T47D (cell line): Measurements from ENCODE around the gene HK1.
"Not testable (repeated sequence)": the region's sequence is repeated elsewhere in the genome, so short reads cannot be mapped to it uniquely, and the experiment has no call there.

Experiments
- DNase-seq, 2 experiments: peaks; one replicate each; pipeline versions ENCODE4 v3.0.0 to v3.0.0-alpha.2; 2011 to 2012; ENCODE audit warnings: low read depth in 1 of 2, low spot score in 1 of 2
- JUND ChIP-seq: IDR thresholded peaks from 2 replicates; pipeline ENCODE4 v1.6.1; 2012; ENCODE audit warnings: low read depth
- in situ Hi-C: cut with HindIII; loops from 2 replicates; pipeline ENCODE4 v1.10.0; 2016; ENCODE audit warnings: low sequenced_read_pairs, low pct_unique_long_range_greater_than_20kb

Gene HK1

GRCh38 chr10:69318106-69318866 lies 40.0 kb downstream of the HK1 start:
- TF ChIP-seq JUND, result no peak
- in situ Hi-C loops, result no loop called here

DNA sequence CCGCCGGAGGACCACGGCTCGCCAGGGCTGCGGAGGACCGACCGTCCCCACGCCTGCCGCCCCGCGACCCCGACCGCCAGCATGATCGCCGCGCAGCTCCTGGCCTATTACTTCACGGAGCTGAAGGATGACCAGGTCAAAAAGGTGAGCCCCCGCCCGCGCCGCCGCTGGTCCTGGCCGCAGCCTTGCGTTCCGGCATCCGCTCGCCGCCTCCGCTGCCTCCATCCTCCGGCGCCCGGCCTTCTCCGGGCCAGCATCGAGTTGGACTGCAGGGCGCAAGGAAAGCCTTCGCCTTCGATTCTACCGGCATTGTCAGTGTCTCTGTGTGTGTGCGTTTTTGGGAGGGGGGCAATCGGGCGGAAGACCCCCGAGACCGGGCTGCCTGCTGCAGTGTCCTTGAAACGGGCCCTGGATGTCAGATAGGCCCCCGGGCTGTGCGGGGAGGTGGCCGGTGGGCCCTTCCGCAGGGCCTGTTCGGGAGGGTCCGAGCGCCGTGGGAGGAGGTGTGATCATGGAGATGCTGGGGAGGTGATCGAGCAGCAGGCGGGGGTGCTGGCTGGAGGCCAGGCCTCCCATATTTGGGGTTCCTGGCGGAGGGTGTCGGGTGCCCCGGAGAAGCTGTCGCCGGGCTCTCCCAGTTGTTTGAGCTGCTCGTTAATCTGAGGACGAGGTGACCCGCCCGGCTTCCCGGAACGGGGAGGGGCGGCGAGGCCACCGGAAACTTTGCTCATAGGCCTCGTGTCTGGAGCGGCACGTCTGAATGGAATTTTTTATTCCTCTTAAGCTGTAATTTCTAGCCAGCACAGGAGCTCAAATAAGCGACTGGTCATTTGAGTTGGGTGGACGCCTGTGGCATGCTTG lies 40.8 kb downstream of the HK1 start:
- in situ Hi-C loops, result no loop called here
- peak; percentile 34 to 68 for DNase-seq
- no peak for TF ChIP-seq JUND

More at GRCh38 chr10:69318106-69318866, 40.0 kb downstream of the HK1 start:
- DNase-seq, result peak; percentile 85 to 91

DNA sequence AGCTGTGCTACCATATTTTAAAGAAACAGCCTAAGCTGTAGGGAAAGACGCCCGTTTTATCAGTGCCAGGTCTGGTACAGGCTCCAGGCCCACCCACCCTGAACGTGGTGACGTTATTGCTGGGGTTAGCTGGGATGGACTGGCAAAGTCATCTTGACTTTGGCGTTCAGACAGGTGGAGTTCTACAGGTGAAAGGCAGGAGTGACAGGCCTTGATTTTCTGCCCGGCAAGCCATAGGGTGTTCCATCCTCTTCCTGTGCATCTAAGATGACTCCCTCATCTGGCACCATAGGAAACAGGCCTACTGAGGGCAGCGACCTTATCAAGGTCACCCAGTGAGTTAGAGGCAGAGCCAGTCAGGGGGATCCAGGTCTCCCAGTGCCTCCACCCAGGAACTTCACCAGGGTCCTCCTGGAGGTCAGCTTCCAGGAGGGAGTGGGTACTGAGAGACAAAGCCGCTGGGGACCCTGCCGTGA lies 41.6 kb downstream of the HK1 start:
- TF ChIP-seq JUND, result no peak
- DNase-seq, result no peak
- in situ Hi-C loops, result no loop called here

- no peak for TF ChIP-seq JUND
- in situ Hi-C loops, result no loop called here
Observed at GRCh38 chr10:69320521-69320920, 42.2 kb downstream of the HK1 start.

DNA sequence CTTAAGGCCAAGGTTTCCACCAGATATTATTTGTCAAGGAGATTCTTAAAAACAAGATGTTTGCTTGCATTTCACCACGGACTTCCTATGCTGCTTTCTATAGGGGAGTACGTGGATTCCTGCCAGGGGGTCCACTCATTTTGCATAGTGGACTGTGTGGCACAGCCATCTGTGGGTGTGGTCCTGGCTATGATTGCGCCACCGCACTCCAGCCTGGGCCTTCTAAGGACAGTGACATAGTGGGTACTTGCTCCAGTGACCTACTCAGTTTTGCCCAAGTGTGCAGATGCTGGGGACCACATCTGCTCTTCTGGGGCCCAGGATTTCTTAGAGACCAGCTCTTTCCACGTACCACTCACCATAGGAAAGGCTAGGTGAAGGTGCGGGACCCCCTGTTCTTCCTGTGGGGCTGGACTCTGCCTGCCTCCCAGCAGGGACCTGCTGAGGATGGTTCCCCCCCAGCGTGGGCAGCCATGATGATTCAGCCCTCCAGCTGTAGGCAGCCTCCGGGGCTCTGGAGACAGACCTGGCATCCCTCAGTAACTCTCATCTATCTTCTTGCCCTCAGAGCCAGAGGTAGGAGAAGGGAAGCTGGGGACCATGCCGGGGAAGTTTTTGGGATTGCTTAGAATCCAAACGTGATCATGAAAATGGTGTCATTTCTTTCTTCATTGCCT lies 42.9 kb downstream of the HK1 start:
- TF ChIP-seq JUND, result no peak
- in situ Hi-C loops, result no loop called here
- no peak for DNase-seq

More at GRCh38 chr10:69320521-69320920, 42.2 kb downstream of the HK1 start:
- DNase-seq, result no peak

- in situ Hi-C loops, result no loop called here
- DNase-seq, result no peak
- no peak for TF ChIP-seq JUND
Observed at GRCh38 chr10:69321865-69322264, 43.6 kb downstream of the HK1 start.

- DNase-seq, in situ Hi-C loops: not testable (repeated sequence)
Observed at GRCh38 chr10:69322346-69322745, 44.0 kb downstream of the HK1 start.

DNA sequence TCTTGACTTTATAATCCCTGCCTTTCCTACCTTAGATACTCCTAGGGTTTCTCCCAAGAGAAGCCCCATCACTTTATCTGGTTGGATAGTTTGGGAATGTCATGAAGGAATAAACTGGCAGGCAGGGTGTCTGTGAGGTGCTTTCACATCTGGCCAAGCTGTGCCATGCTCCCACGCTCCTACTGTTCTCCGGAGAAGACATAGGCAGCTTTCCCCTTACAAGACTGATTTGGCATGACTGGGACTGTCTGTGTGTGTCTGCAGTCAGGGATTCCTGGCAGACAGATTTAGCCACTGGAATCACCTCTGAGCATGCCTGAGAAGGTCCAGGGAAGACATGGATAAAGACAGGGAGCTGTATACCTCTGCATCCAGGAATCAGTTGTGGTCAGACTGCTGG lies 45.3 kb downstream of the HK1 start:
- DNase-seq, result no peak
- TF ChIP-seq JUND, result no peak
- in situ Hi-C loops, result no loop called here

DNA sequence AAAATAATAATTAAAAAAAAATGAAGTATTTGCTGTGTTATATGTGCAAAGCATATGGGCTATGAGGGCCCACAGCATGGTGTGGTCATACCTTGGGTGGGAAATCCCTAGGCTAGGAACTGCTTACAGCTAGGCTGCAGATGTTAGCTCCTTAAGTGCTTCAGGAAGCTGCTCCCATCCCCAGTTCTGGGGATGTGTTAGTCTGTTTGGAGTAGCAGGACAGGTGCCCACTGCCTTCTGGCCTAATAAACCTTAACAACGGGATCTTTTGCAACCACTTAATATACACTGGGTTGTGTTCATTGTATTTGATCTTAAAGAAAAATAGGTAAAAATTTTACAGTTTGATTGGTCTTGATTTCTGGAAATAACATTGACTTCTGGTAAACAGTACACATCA lies 46.3 kb downstream of the HK1 start:
- in situ Hi-C loops, result no loop called here
- no peak for DNase-seq
- no peak for TF ChIP-seq JUND

DNA sequence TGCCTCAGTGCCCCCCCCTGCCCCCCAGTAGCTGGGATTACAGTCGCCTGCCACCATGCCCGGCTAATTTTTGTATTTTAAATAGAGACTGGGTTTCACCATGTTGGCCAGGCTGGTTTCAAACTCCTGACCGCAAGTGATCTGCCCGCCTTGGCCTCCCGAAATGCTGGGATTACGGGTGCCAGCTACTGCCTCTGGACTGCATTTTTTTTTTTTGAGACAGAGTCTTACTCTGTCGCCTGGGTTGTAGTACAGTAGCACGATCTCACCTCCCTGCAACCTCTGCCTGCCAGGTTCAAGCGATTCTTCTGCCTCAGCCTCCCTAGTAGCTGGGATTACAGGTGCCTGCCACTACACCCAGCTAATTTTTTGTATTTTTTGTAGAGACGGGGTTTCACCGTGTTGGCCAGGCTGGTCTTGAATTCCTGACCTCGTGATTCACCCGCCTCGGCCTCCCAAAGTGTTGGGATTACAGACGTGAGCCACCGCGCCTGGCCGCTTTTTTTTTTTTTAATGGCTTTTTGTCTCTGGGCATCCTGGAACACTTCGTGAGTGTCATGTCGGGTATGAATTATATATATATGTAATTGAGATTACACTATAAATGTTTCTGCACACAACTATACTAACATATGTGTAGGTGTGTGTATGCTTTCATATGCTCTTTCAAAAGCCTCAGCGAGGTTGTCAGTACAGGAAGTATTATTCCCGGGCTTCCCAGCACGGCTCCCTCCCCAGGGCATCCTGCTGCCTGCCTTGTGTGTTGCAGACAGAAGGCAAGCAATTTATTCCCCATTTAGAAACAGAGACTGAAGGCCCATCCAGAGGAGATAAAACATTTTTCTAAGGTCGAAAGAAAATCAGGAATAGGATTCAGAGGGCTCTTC lies 47.6 kb downstream of the HK1 start:
- DNase-seq, result peak in 1 of 2 experiments; percentile 54
- in situ Hi-C loops, result not testable (repeated sequence)

- DNase-seq, result no peak
- in situ Hi-C loops, result no loop called here
Observed at GRCh38 chr10:69326692-69327091, 48.4 kb downstream of the HK1 start.

More at GRCh38 chr10:69326692-69327091, 48.4 kb downstream of the HK1 start:
- TF ChIP-seq JUND, result no peak
